A549 (cell line): ENCODE data around the gene MAP3K4. TPM values are rescaled to one million over a fixed set of nuclear protein-coding genes. Genes with fewer than 3 reads are reported as not detected.

Experiments used
- ATAC-seq, 2 experiments: fragments of 200-7000 bp in 1 of 2; fragments of >200 bp in 1 of 2; cut with Nextera tagmentation in 1 of 2; cut with Tn5 transposase in 1 of 2; 3 replicates each; pipeline versions ENCODE4 v1.8.0 to v1.9.1; 2018 to 2020; ENCODE audit warnings: mild to moderate bottlenecking in 1 of 2, moderate library complexity in 1 of 2
- CTCF ChIA-PET: fragments of 300-600 bp; sonication (Branson Sonifier 250); formaldehyde crosslinking; extraction: SDS; loops from one replicate; lab custom pipeline; 2021; ENCODE audit warnings: antibody characterized with exemption, inconsistent platforms; lab: Yijun Ruan, JAX
- POLR2A ChIA-PET: fragments of 350-600 bp; formaldehyde crosslinking; extraction: SDS; loops from one replicate; lab custom pipeline; 2021; ENCODE audit warnings: antibody characterized with exemption, inconsistent platforms; lab: Yijun Ruan, JAX
- DNase-seq, 2 experiments: peaks; one replicate each; pipeline versions ENCODE4 v3.0.0 to v3.0.0-alpha.2; 2011 to 2016; ENCODE audit warnings: low read depth in 1 of 2, low spot score in 1 of 2
- FAIRE-seq: peaks from 2 replicates; lab custom pipeline; 2011; peaks lifted over from hg19 to GRCh38; lab: Jason Lieb, UNC
- H3K27ac ChIP-seq, 2 experiments: fragments of >200 bp; sonication (Bioruptor Twin); formaldehyde crosslinking; 3 replicates each; pipeline ENCODE4 v1.5.1; 2016 to 2017
- H3K4me1 ChIP-seq: fragments of >200 bp; sonication (Bioruptor Twin); formaldehyde crosslinking; 3 replicates; pipeline ENCODE4 v1.6.1; 2016
- H3K4me2 ChIP-seq: fragments of >200 bp; sonication (Bioruptor Twin); formaldehyde crosslinking; 3 replicates; pipeline ENCODE4 v1.6.1; 2016
- H3K4me3 ChIP-seq: fragments of >200 bp; sonication (Bioruptor Twin); formaldehyde crosslinking; 3 replicates; pipeline ENCODE4 v1.5.1; 2016
- H3K9me3 ChIP-seq: fragments of >200 bp; sonication (Bioruptor Twin); formaldehyde crosslinking; 3 replicates; pipeline ENCODE4 v1.6.1; 2016
- ATOH8 ChIP-seq: fragments of 250-450 bp; sonication (Bioruptor Pico); IDR thresholded peaks from 2 replicates; pipeline ENCODE4 v1.5.0; 2020; ENCODE audit warnings: low read depth, mild to moderate bottlenecking, moderate library complexity
- CBX8 ChIP-seq: fragments of 200-600 bp; sonication (generic); IDR thresholded peaks from 2 replicates; pipeline ENCODE4 v1.6.1; 2016
- CEBPB ChIP-seq, 2 experiments: fragments of >200 bp in 1 of 2; sonication (Bioruptor Twin) in 1 of 2; formaldehyde crosslinking in 1 of 2; IDR thresholded peaks; 2 replicates each; pipeline ENCODE4 v1.6.1; 2012 to 2016
- CHD4 ChIP-seq: fragments of 200-600 bp; sonication (generic); IDR thresholded peaks from 2 replicates; pipeline ENCODE4 v1.6.1; 2016; ENCODE audit warnings: antibody characterized with exemption, mild to moderate bottlenecking, borderline replicate concordance
- CTCF ChIP-seq: fragments of >200 bp; sonication (Bioruptor Twin); formaldehyde crosslinking; IDR thresholded peaks from 3 replicates; pipeline ENCODE4 v1.5.1; 2016
- E2F6 ChIP-seq: IDR thresholded peaks from 2 replicates; pipeline ENCODE4 v1.6.1; 2012; ENCODE audit warnings: low read depth, borderline replicate concordance
- EHMT2 ChIP-seq: fragments of 200-600 bp; sonication (generic); IDR thresholded peaks from 2 replicates; pipeline ENCODE4 v1.6.1; 2016; ENCODE audit warnings: antibody characterized with exemption, low read depth, mild to moderate bottlenecking, moderate library complexity
- EP300 ChIP-seq, 2 experiments: fragments of >200 bp; sonication (Bioruptor Twin); formaldehyde crosslinking; IDR thresholded peaks; 2 replicates in 1 of 2; 3 replicates in 1 of 2; pipeline ENCODE4 v1.6.1; 2016 to 2017
- ESRRA ChIP-seq: fragments of 150-350 bp; IDR thresholded peaks from 2 replicates; pipeline ENCODE4 v1.6.1; 2014; ENCODE audit warnings: mild to moderate bottlenecking, low read length, borderline replicate concordance
- GATA3 ChIP-seq: IDR thresholded peaks from 2 replicates; pipeline ENCODE4 v1.6.1; 2012; ENCODE audit warnings: borderline replicate concordance
- HEYL ChIP-seq: fragments of 250-450 bp; sonication (Bioruptor Pico); IDR thresholded peaks from 2 replicates; pipeline ENCODE4 v1.8.0; 2021; ENCODE audit warnings: mild to moderate bottlenecking, moderate library complexity
- HOXB5 ChIP-seq: fragments of 250-450 bp; sonication (Bioruptor Pico); IDR thresholded peaks from 2 replicates; pipeline ENCODE4 v1.5.0; 2020; ENCODE audit warnings: mild to moderate bottlenecking, moderate library complexity
- JUN ChIP-seq, 2 experiments: fragments of >200 bp; sonication (Bioruptor Twin); formaldehyde crosslinking; IDR thresholded peaks; 2 replicates in 1 of 2; 3 replicates in 1 of 2; pipeline ENCODE4 v1.6.1; 2016 to 2017
- JUNB ChIP-seq: fragments of >200 bp; sonication (Bioruptor Twin); formaldehyde crosslinking; IDR thresholded peaks from 2 replicates; pipeline ENCODE4 v1.6.1; 2016
- KDM1A ChIP-seq: fragments of 200-600 bp; sonication (generic); IDR thresholded peaks from 2 replicates; pipeline ENCODE4 v1.6.1; 2016; ENCODE audit warnings: low read depth, mild to moderate bottlenecking
- KDM5A ChIP-seq: fragments of 200-600 bp; sonication (generic); IDR thresholded peaks from 2 replicates; pipeline ENCODE4 v1.6.1; 2016; ENCODE audit warnings: antibody characterized with exemption, mild to moderate bottlenecking
- MAZ ChIP-seq: fragments of 150-350 bp; IDR thresholded peaks from 2 replicates; pipeline ENCODE4 v1.6.1; 2014; ENCODE audit warnings: antibody characterized with exemption, low read depth, low read length, borderline replicate concordance
- MYC ChIP-seq: IDR thresholded peaks from 2 replicates; pipeline ENCODE4 v1.6.1; 2012; ENCODE audit warnings: mild to moderate bottlenecking, inconsistent platforms, low read length, improper control_type of control experiment, borderline replicate concordance
- RAD21 ChIP-seq, 2 experiments: fragments of >200 bp in 1 of 2; sonication (Bioruptor Twin) in 1 of 2; formaldehyde crosslinking in 1 of 2; IDR thresholded peaks in 1 of 2; conservative IDR thresholded peaks in 1 of 2; 2 replicates in 1 of 2; 3 replicates in 1 of 2; pipeline ENCODE4 v1.6.1; 2012 to 2018; ENCODE audit warnings: inconsistent platforms in 1 of 2
- RNF2 ChIP-seq: fragments of 200-600 bp; sonication (generic); IDR thresholded peaks from 2 replicates; pipeline ENCODE4 v1.6.1; 2016; ENCODE audit warnings: low read depth, mild to moderate bottlenecking, antibody characterized with exemption, moderate library complexity, borderline replicate concordance
- TFCP2L1 ChIP-seq: fragments of 250-450 bp; sonication (Bioruptor Pico); IDR thresholded peaks from 2 replicates; pipeline ENCODE4 v1.5.0; 2021; ENCODE audit warnings: mild to moderate bottlenecking
- TP53 ChIP-seq: fragments of 250-450 bp; sonication (Bioruptor Pico); IDR thresholded peaks from 2 replicates; pipeline ENCODE4 v1.5.0; 2021; ENCODE audit warnings: mild to moderate bottlenecking, moderate library complexity
- ZNF302 ChIP-seq: fragments of 250-450 bp; sonication (Bioruptor Pico); IDR thresholded peaks from 2 replicates; pipeline ENCODE4 v1.9.0; 2021; ENCODE audit warnings: inconsistent platforms, mild to moderate bottlenecking, moderate library complexity
- WGBS: methylation state at CpG from one replicate; pipeline ENCODE4 v1.1.6; 2017; ENCODE audit errors: missing lambda C conversion rate; 5-methylcytosine and 5-hydroxymethylcytosine counted together
- polyA plus RNA-seq, 4 experiments: library from polyadenylated mRNA; depleted of rRNA in 3 of 4; stranded (reverse); fragments of >200 nt; fragmentation: RNase III in 1 of 4; extraction: RNeasy Plus Mini Kit Qiagen cat#74134 plus additional on column Dnase treatment in 1 of 4; gene quantifications; 2 replicates in 3 of 4; 3 replicates in 1 of 4; pipeline ENCODE4 v1.2.3, GENCODE V29; 2011 to 2017
- TF ChIP-seq, protein P1 (sequence below): IDR thresholded peaks from 2 replicates; pipeline ENCODE4 v1.6.1; 2012
- TF ChIP-seq, protein P2 (sequence below): fragments of 450-650 bp; IDR thresholded peaks from 2 replicates; pipeline ENCODE4 v1.6.1; 2014; ENCODE audit warnings: antibody characterized with exemption
- TF ChIP-seq, protein P3 (sequence below): fragments of >200 bp; sonication (Bioruptor Twin); formaldehyde crosslinking; IDR thresholded peaks from 2 replicates; pipeline ENCODE4 v1.6.1; 2016
- TF ChIP-seq, protein P4 (sequence below): fragments of 200-600 bp; sonication (generic); IDR thresholded peaks from 2 replicates; pipeline ENCODE4 v1.6.1; 2016; ENCODE audit warnings: antibody characterized with exemption, mild to moderate bottlenecking, moderate library complexity
- TF ChIP-seq, protein P5 (sequence below): fragments of >200 bp; sonication (Bioruptor Twin); formaldehyde crosslinking; IDR thresholded peaks from 3 replicates; pipeline ENCODE4 v1.6.1; 2016

Gene MAP3K4
- polyA plus RNA-seq, 2 of the 4 experiments (the other 2 are of a cell fraction) = 7.3 to 13.4 TPM

GRCh38 chr6:161162722-161163121, 171.2 kb downstream of the MAP3K4 start:
- DNase-seq (no peak), FAIRE-seq (no peak), ATAC-seq (no peak)
- WGBS = 94% methylated on average over 9 of the region's 9 CpGs
- H3K4me2 ChIP-seq = no peak overlapping the region
- H3K4me1 ChIP-seq = no peaks in the 10 kb centered on the region
- POLR2A ChIA-PET = no interaction called here
- no peaks in the 10 kb centered on the region for H3K9me3 ChIP-seq
- no peak overlapping the region for H3K27ac ChIP-seq
- CTCF ChIA-PET = interaction anchor here (0.6 to 2.1 kb wide), 2 partner anchors 10 to 182 kb away, joined by 3 to 6 read pairs; no protein-coding TSS in a partner anchor
- H3K4me3 ChIP-seq = no peak overlapping the region
- no peak for TF ChIP-seq EHMT2
- no peak for TF ChIP-seq JUNB
- TF ChIP-seq HOXB5 (CRISPR knock-in tag) = no peak
- no peak for TF ChIP-seq MAZ
- TF ChIP-seq CTCF = no peak
- no peak for TF ChIP-seq MYC
- TF ChIP-seq, protein P1, sequence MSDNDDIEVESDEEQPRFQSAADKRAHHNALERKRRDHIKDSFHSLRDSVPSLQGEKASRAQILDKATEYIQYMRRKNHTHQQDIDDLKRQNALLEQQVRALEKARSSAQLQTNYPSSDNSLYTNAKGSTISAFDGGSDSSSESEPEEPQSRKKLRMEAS = no peak
- no peak for TF ChIP-seq KDM1A
- TF ChIP-seq, protein P2, sequence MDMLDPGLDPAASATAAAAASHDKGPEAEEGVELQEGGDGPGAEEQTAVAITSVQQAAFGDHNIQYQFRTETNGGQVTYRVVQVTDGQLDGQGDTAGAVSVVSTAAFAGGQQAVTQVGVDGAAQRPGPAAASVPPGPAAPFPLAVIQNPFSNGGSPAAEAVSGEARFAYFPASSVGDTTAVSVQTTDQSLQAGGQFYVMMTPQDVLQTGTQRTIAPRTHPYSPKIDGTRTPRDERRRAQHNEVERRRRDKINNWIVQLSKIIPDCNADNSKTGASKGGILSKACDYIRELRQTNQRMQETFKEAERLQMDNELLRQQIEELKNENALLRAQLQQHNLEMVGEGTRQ = no peak
- no peak for TF ChIP-seq CHD4
- TF ChIP-seq RAD21 (conservative IDR thresholded peaks at IDR 0.05 in 1 of 2, IDR thresholded peaks at IDR 0.05 in 1 of 2) = no peak
- no peak for TF ChIP-seq HEYL (CRISPR knock-in tag)
- no peak for TF ChIP-seq CEBPB (IDR thresholded peaks at IDR 0.05)
- no peak for TF ChIP-seq E2F6
- TF ChIP-seq, protein P3, sequence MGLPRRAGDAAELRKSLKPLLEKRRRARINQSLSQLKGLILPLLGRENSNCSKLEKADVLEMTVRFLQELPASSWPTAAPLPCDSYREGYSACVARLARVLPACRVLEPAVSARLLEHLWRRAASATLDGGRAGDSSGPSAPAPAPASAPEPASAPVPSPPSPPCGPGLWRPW = no peak
- no peak for TF ChIP-seq RNF2
- no peak for TF ChIP-seq TP53 (CRISPR knock-in tag)

DNA sequence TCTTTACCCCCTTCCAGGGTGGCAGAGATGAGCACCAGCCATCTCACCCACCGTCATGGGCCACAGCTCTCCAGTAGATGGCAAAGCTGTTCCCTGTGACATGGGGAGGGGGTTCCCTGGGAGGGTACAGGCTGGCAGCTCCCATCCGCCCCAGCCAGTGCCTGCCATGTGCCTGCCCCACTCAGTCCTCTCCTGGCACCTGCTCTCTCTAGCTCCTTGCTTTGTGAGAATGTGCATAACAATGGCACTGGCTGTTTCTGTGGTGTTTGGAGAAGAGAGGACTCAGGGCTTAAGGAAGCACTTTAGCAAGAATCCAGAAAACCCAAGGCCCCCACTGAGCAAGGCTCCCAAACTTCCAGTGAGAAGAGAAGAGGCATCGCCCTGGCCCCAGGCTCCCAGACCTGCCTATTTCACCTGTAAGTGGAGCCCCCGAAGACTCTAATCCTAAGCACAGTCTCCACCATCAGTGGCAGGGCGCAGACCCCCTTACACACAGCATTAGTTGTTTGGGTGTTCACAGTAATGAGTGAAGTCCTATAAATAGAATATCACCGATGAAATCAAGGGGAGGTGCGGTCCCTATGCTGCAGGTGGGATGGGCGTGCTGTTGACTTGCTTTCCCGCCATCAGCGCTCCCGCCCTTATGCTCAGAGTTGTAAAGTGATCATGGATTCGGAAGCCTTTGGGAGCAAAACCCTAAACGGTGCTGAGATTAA, 172.1 kb downstream of the MAP3K4 start:
- ChIA-PET POLR2A (no interaction called here), CTCF (no interaction called here)
- DNase-seq (no peak), ATAC-seq (no peak), FAIRE-seq (no peak)
- no peak overlapping the region for H3K4me2 ChIP-seq
- no peak overlapping the region for H3K27ac ChIP-seq
- H3K4me3 ChIP-seq = no peak overlapping the region
- no peaks in the 10 kb centered on the region for H3K9me3 ChIP-seq
- peaks cover 7% of the 10 kb centered on the region for H3K4me1 ChIP-seq
- WGBS = 93% methylated on average over 12 of the region's 13 CpGs
- no peak for TF ChIP-seq GATA3
- TF ChIP-seq KDM5A = no peak
- TF ChIP-seq ESRRA = no peak
- no peak for TF ChIP-seq ATOH8
- TF ChIP-seq RAD21 (conservative IDR thresholded peaks at IDR 0.05 in 1 of 2, IDR thresholded peaks at IDR 0.05 in 1 of 2) = no peak
- no peak for TF ChIP-seq TFCP2L1
- no peak for TF ChIP-seq ZNF302 (CRISPR knock-in tag)
- no peak for TF ChIP-seq CBX8
- TF ChIP-seq JUN (IDR thresholded peaks at IDR 0.05) = no peak
- TF ChIP-seq, protein P4, sequence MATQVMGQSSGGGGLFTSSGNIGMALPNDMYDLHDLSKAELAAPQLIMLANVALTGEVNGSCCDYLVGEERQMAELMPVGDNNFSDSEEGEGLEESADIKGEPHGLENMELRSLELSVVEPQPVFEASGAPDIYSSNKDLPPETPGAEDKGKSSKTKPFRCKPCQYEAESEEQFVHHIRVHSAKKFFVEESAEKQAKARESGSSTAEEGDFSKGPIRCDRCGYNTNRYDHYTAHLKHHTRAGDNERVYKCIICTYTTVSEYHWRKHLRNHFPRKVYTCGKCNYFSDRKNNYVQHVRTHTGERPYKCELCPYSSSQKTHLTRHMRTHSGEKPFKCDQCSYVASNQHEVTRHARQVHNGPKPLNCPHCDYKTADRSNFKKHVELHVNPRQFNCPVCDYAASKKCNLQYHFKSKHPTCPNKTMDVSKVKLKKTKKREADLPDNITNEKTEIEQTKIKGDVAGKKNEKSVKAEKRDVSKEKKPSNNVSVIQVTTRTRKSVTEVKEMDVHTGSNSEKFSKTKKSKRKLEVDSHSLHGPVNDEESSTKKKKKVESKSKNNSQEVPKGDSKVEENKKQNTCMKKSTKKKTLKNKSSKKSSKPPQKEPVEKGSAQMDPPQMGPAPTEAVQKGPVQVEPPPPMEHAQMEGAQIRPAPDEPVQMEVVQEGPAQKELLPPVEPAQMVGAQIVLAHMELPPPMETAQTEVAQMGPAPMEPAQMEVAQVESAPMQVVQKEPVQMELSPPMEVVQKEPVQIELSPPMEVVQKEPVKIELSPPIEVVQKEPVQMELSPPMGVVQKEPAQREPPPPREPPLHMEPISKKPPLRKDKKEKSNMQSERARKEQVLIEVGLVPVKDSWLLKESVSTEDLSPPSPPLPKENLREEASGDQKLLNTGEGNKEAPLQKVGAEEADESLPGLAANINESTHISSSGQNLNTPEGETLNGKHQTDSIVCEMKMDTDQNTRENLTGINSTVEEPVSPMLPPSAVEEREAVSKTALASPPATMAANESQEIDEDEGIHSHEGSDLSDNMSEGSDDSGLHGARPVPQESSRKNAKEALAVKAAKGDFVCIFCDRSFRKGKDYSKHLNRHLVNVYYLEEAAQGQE = no peak
- TF ChIP-seq EP300 (IDR thresholded peaks at IDR 0.05) = no peak
- TF ChIP-seq, protein P5, sequence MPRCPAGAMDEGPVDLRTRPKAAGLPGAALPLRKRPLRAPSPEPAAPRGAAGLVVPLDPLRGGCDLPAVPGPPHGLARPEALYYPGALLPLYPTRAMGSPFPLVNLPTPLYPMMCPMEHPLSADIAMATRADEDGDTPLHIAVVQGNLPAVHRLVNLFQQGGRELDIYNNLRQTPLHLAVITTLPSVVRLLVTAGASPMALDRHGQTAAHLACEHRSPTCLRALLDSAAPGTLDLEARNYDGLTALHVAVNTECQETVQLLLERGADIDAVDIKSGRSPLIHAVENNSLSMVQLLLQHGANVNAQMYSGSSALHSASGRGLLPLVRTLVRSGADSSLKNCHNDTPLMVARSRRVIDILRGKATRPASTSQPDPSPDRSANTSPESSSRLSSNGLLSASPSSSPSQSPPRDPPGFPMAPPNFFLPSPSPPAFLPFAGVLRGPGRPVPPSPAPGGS = no peak
